ENCODE data around the gene MPZL1.
A peak's percentile ranks its signal among the peaks of the same experiment; 100 is the strongest.

MPZL1 gene

GRCh38 chr1:167695756-167696561 lies 25.8 kb upstream of the MPZL1 start:
- DNase-seq: no peak

GRCh38 chr1:167697667-167698141 lies 24.1 kb upstream of the MPZL1 start:
- no peak for DNase-seq

- no peak for DNase-seq
These were observed 23.5 kb upstream of the MPZL1 start for GRCh38 chr1:167698313-167698712.

- no peak for DNase-seq
These were observed 20.3 kb upstream of the MPZL1 start for GRCh38 chr1:167701510-167701909.

- no peak for DNase-seq
These were observed 18.2 kb upstream of the MPZL1 start for GRCh38 chr1:167703557-167703956.

- no peak for DNase-seq
These were observed 17.1 kb upstream of the MPZL1 start for GRCh38 chr1:167704715-167705114.

- DNase-seq: no peak
These were observed 16.5 kb upstream of the MPZL1 start for GRCh38 chr1:167705250-167705649.

- no peak for DNase-seq
These were observed 15.4 kb upstream of the MPZL1 start for GRCh38 chr1:167706363-167706762.

- no peak for DNase-seq
These were observed 14.6 kb upstream of the MPZL1 start for GRCh38 chr1:167706931-167707877.

GRCh38 chr1:167707942-167708341 lies 13.8 kb upstream of the MPZL1 start:
- DNase-seq: no peak

GRCh38 chr1:167708940-167709389 lies 12.8 kb upstream of the MPZL1 start:
- no peak for DNase-seq

- DNase-seq: no peak
These were observed 10.9 kb upstream of the MPZL1 start for GRCh38 chr1:167710836-167711235.

- DNase-seq: no peak
These were observed 10.0 kb upstream of the MPZL1 start for GRCh38 chr1:167711797-167712196.

GRCh38 chr1:167713330-167714081 lies 8.3 kb upstream of the MPZL1 start:
- no peak for DNase-seq

GRCh38 chr1:167714098-167714438 lies 7.7 kb upstream of the MPZL1 start:
- no peak for DNase-seq

GRCh38 chr1:167714439-167715156 lies 7.2 kb upstream of the MPZL1 start:
- DNase-seq: peak; percentile 82

GRCh38 chr1:167715157-167715999 lies 6.4 kb upstream of the MPZL1 start:
- DNase-seq: peak; percentile 87

GRCh38 chr1:167716000-167716271 lies 5.8 kb upstream of the MPZL1 start:
- no peak for DNase-seq

- DNase-seq: no peak
These were observed 4.4 kb upstream of the MPZL1 start for GRCh38 chr1:167717351-167717750.

- DNase-seq: no peak
These were observed 2.7 kb upstream of the MPZL1 start for GRCh38 chr1:167718914-167719691.
